BLaER1 treated with 17β-estradiol and CSF1 and Interleukin-3, amounts not matched to agents 10 nM and 100 nM (cell line): ENCODE data around the gene IL20RA.

Source experiments
- H3K27ac ChIP-seq, 11 experiments: shearing (Covaris generic); formaldehyde crosslinking; 2 replicates each; pipeline ENCODE4 v1.8.1; 2022
- H3K27me3 ChIP-seq, 11 experiments: shearing (Covaris generic); formaldehyde crosslinking; 2 replicates each; pipeline ENCODE4 v1.8.1; 2022
- H3K36me3 ChIP-seq, 11 experiments: shearing (Covaris generic); formaldehyde crosslinking; 2 replicates each; pipeline ENCODE4 v1.8.1; 2022
- H3K4me1 ChIP-seq, 10 experiments: shearing (Covaris generic); formaldehyde crosslinking; 2 replicates each; pipeline ENCODE4 v1.8.1; 2022
- H3K4me2 ChIP-seq, 11 experiments: shearing (Covaris generic); formaldehyde crosslinking; 2 replicates each; pipeline ENCODE4 v1.8.1; 2022
- H3K4me3 ChIP-seq, 10 experiments: shearing (Covaris generic); formaldehyde crosslinking; 2 replicates each; pipeline ENCODE4 v1.8.1; 2022
- H3K9ac ChIP-seq, 11 experiments: shearing (Covaris generic); formaldehyde crosslinking; 2 replicates each; pipeline ENCODE4 v1.8.1; 2022
- H3K9me3 ChIP-seq, 11 experiments: shearing (Covaris generic); formaldehyde crosslinking; replicated peaks in 1 of 11; 2 replicates each; pipeline ENCODE4 v1.8.1; 2022
- H4K20me1 ChIP-seq, 11 experiments: shearing (Covaris generic); formaldehyde crosslinking; 2 replicates each; pipeline ENCODE4 v1.8.1; 2022
- Cebpa-rat ChIP-seq, 11 experiments: shearing (Covaris generic); IDR thresholded peaks; 2 replicates each; pipeline ENCODE4 v1.8.1; 2022

Gene IL20RA

GRCh38 chr6:137031122-137031521 lies 13.6 kb downstream of the IL20RA start:
- Histone ChIP-seq H3K4me3 (no peak overlapping the region), H3K27me3 (peaks cover 16 to 39% (median 24%) of the 10 kb centered on the region in 11 experiments), H3K4me1 (no peaks in the 10 kb centered on the region), H3K27ac (no peak overlapping the region), H3K9ac (no peak overlapping the region), H3K36me3 (no peaks in the 10 kb centered on the region), H4K20me1 (no peaks in the 10 kb centered on the region), H3K9me3 (no peaks in the 10 kb centered on the region), H3K4me2 (no peak overlapping the region)
- TF ChIP-seq Cebpa-rat (IDR thresholded peaks at IDR 0.05), result no peak

DNA sequence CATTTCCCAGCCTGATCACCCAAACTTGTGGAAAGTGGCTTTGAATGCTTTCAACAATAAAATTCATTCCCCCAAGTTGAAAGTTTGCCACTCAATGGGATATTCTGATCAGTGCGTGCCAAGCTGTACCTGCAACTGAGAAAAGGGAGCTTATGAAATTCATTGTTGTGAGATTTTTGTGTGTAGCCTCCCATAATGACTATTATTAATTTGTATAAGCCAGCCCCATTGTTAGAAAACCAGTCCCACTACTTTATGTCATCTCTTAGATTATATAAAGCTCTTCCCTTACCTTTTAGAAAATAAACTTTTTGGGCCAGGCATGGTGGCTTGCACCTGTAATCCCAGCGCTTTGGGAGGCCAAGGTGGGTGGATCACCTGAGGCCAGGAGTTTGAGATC lies 15.9 kb downstream of the IL20RA start:
- H3K4me2 ChIP-seq, result no peak overlapping the region
- H3K9me3 ChIP-seq, result no peaks in the 10 kb centered on the region
- no peak for TF ChIP-seq Cebpa-rat (IDR thresholded peaks at IDR 0.05)
- H3K4me3 ChIP-seq, result no peak overlapping the region
- no peaks in the 10 kb centered on the region for H4K20me1 ChIP-seq
- peaks cover 10 to 28% (median 16%) of the 10 kb centered on the region in 11 experiments; a peak in 20 of 22 replicates for H3K27me3 ChIP-seq
- H3K9ac ChIP-seq, result no peak overlapping the region
- H3K4me1 ChIP-seq, result no peaks in the 10 kb centered on the region
- H3K36me3 ChIP-seq, result no peaks in the 10 kb centered on the region
- no peak overlapping the region for H3K27ac ChIP-seq

DNA sequence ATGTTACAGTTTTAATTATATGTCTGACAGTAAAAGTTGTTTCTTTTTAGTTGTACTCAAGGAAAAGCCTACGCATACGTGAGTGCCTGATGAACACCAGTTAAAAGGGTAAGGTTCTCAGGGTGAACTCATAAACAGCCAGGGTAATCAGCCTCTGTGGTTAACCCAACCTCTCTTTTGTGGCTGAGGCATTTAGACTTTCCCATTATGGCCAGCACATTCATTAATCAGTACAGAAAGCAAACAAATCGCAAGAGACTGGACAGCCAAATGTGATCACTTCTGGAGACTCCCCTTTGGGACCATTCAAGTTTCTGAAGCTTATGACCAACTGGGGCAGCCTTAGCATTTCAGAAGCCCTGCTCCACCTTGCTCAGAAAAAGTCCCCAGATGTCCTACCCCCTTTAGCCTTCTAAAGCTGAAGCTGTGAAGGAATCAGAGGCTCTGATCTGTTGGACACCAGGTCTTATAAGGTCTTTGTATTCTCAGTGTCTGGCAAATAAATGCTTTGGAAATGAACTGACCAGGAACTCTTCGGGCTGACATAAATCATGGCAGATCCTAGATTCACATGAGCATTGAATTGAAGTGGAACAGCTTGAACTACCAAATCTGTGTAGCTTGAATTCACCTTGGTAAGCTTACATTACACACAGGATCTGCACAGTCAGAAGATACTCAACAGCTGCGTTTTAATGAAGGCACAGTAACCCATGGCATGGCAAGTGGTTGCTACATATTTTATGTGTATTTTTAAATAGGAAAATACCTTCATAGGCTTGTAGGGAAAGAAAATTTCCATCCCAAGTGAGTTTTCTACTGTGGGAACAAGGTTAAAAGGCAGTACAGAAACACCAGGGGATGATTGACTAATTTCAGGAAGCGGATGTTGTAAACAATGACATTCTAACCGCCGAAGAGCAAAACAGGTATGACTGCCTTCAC lies 18.7 kb downstream of the IL20RA start:
- H3K4me3 ChIP-seq, result no peak overlapping the region
- no peaks in the 10 kb centered on the region for H3K9me3 ChIP-seq
- H3K9ac ChIP-seq, result no peak overlapping the region
- H3K36me3 ChIP-seq, result no peaks in the 10 kb centered on the region
- H3K27me3 ChIP-seq, result peaks cover 0 to 8% (median 0%) of the 10 kb centered on the region in 11 experiments; a peak in 1 of 22 replicates
- no peaks in the 10 kb centered on the region for H3K4me1 ChIP-seq
- no peak for TF ChIP-seq Cebpa-rat (IDR thresholded peaks at IDR 0.05)
- no peak overlapping the region for H3K4me2 ChIP-seq
- H4K20me1 ChIP-seq, result no peaks in the 10 kb centered on the region
- no peak overlapping the region for H3K27ac ChIP-seq

DNA sequence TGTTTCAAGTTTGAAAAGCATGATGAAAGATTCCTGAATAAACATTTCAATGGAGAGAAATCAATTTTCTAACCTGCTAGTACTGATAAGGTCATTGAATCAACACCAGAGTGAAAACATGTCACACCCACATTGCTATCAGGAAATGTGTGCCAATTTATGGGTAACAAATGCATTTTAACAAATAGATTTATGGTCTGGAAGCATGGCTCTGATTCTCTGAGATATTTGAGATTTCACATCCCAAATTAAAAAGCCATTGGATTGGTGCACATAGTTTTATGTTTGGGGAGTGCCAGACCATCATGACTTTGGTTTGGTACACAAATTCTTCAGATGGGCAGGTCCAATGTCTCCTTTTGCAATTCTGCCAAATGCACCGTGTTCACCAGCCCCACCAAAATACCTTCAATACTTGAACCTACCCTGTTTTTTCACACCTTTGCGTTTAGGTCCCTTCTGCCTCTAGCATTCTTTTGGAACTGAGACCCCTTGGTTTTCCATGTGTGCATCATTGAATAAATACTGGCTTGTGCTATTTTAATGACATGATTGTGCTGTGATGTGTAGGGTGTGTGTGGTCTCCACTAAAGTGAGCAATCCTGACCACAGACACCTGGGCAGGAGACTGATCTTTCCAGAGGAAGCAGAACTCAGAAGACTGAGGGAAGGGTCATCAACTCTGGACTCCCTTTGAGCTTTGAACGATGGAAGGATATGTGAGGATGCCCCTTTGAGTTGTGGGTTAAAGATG lies 20.4 kb downstream of the IL20RA start:
- Histone ChIP-seq H3K36me3 (no peaks in the 10 kb centered on the region), H4K20me1 (no peaks in the 10 kb centered on the region), H3K9me3 (peaks cover 0 to 7% (median 5%) of the 10 kb centered on the region in 11 experiments; a peak in 11 of 22 replicates), H3K4me2 (no peak overlapping the region), H3K9ac (no peak overlapping the region), H3K27me3 (0 out of 22 replicates have a peak, but pooled peaks cover 0 to 8% (median 0%) of the 10 kb centered on the region in 11 experiments), H3K4me1 (no peaks in the 10 kb centered on the region), H3K27ac (no peak overlapping the region), H3K4me3 (no peak overlapping the region)
- TF ChIP-seq Cebpa-rat (IDR thresholded peaks at IDR 0.05), result no peak

- Histone ChIP-seq H3K4me3 (no peak overlapping the region), H4K20me1 (no peaks in the 10 kb centered on the region), H3K36me3 (no peaks in the 10 kb centered on the region), H3K9me3 (peaks cover 0 to 7% (median 5%) of the 10 kb centered on the region in 11 experiments; a peak in 11 of 22 replicates), H3K27ac (no peak overlapping the region), H3K4me1 (no peaks in the 10 kb centered on the region), H3K9ac (no peak overlapping the region), H3K4me2 (no peak overlapping the region), H3K27me3 (0 out of 22 replicates have a peak, but pooled peaks cover 0 to 4% (median 0%) of the 10 kb centered on the region in 11 experiments)
- TF ChIP-seq Cebpa-rat (IDR thresholded peaks at IDR 0.05), result no peak
Measured at GRCh38 chr6:137020776-137021175, 24.0 kb downstream of the IL20RA start.

DNA sequence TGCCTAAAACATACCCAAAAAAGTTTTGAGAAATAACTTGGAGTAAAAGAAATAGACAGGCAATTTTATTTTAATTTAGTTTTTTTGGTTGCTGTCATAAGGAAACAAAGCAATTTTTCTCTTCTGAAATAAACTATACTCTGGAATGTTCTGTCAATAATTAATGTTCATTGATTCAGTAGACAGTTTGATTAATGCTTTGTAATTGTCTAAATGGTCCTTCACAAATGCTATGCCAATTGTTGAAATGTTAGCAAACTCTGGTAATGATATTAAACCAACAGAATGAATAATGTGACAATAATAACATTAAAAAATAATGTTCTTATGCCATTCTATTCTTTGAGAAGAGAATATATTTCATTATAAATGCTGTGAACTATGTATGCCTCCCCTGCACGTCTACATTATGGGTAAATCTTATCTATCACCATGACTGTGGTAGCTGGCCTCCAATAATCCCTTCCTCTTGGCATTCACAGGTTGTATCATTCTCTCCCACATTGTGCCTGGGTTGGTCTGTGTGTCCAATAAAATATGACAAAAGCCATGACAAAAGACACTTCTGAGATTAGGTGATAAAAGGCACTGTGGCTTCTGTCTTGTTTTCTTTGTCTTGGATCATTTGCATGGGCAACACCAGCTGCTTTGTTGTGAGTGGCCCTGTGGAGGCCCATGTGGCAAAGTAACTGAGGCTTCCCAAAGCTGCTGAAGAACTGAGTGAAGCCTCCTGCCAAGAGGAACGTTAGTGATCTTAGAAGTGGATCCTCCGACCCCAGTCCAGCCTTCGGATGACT lies 25.1 kb downstream of the IL20RA start:
- no peaks in the 10 kb centered on the region for H3K27me3 ChIP-seq
- H3K9me3 ChIP-seq, result peaks cover 0 to 7% (median 5%) of the 10 kb centered on the region in 11 experiments; a peak in 11 of 22 replicates
- H3K4me3 ChIP-seq, result no peak overlapping the region
- H3K9ac ChIP-seq, result no peak overlapping the region
- H3K4me2 ChIP-seq, result no peak overlapping the region
- H4K20me1 ChIP-seq, result no peaks in the 10 kb centered on the region
- TF ChIP-seq Cebpa-rat (IDR thresholded peaks at IDR 0.05), result no peak
- no peaks in the 10 kb centered on the region for H3K4me1 ChIP-seq
- H3K36me3 ChIP-seq, result no peaks in the 10 kb centered on the region
- no peak overlapping the region for H3K27ac ChIP-seq

GRCh38 chr6:137017081-137017480 lies 27.7 kb downstream of the IL20RA start:
- H3K9ac ChIP-seq, result no peak overlapping the region
- no peaks in the 10 kb centered on the region for H4K20me1 ChIP-seq
- no peaks in the 10 kb centered on the region for H3K36me3 ChIP-seq
- H3K4me1 ChIP-seq, result no peaks in the 10 kb centered on the region
- H3K27ac ChIP-seq, result no peak overlapping the region
- peaks cover 0 to 7% (median 5%) of the 10 kb centered on the region in 11 experiments; a peak in 11 of 22 replicates for H3K9me3 ChIP-seq
- H3K4me2 ChIP-seq, result no peak overlapping the region
- no peaks in the 10 kb centered on the region for H3K27me3 ChIP-seq
- no peak overlapping the region for H3K4me3 ChIP-seq
- no peak for TF ChIP-seq Cebpa-rat (IDR thresholded peaks at IDR 0.05)

DNA sequence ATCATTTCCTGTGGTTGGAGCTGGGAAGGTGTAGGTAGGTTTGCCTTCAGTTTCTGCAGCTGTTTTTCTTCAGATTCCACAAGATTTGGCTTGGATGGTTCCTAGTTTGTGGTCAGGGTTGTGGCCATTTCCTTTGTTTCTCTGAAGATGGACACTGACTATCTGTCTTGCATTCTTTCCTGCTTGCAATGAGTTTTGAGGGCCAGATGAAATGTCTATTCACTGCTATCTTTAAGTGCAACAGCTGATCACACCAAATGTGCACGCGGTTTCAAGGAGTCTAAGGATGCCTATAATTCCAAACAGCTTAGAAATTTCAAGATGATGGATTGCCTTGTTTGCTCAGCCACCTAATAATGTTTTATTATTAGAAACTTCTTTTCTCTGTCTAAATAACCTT lies 28.4 kb downstream of the IL20RA start:
- no peaks in the 10 kb centered on the region for H3K4me1 ChIP-seq
- H3K36me3 ChIP-seq, result no peaks in the 10 kb centered on the region
- no peaks in the 10 kb centered on the region for H4K20me1 ChIP-seq
- H3K27ac ChIP-seq, result no peak overlapping the region
- TF ChIP-seq Cebpa-rat (IDR thresholded peaks at IDR 0.05), result no peak
- no peak overlapping the region for H3K4me2 ChIP-seq
- no peak overlapping the region for H3K9ac ChIP-seq
- H3K9me3 ChIP-seq, result peaks cover 0 to 7% (median 5%) of the 10 kb centered on the region in 11 experiments; a peak in 11 of 22 replicates
- no peak overlapping the region for H3K4me3 ChIP-seq
- no peaks in the 10 kb centered on the region for H3K27me3 ChIP-seq

- H3K4me2 ChIP-seq, result no peak overlapping the region
- H3K36me3 ChIP-seq, result no peaks in the 10 kb centered on the region
- no peak overlapping the region for H3K4me3 ChIP-seq
- H3K4me1 ChIP-seq, result no peaks in the 10 kb centered on the region
- H3K9me3 ChIP-seq, result peaks cover 0 to 7% (median 5%) of the 10 kb centered on the region in 11 experiments; a peak in 11 of 22 replicates
- no peaks in the 10 kb centered on the region for H3K27me3 ChIP-seq
- no peak overlapping the region for H3K27ac ChIP-seq
- no peak overlapping the region for H3K9ac ChIP-seq
- H4K20me1 ChIP-seq, result no peaks in the 10 kb centered on the region
- no peak for TF ChIP-seq Cebpa-rat (IDR thresholded peaks at IDR 0.05)
Measured at GRCh38 chr6:137015943-137016342, 28.8 kb downstream of the IL20RA start.
